NCI-H2081 (cell line): ENCODE data around the gene KRTAP5-3.
"Not testable (repeated sequence)": the region's sequence is repeated elsewhere in the genome, so short reads cannot be mapped to it uniquely, and the experiment has no call there.

Source experiments
- DNase-seq, 2 experiments: peaks; one replicate each; lab custom pipeline; 2025; lab: John Stamatoyannopoulos, UW

The KRTAP5-3 gene

GRCh38 chr11:1582909-1583308 is 25.4 kb downstream of the KRTAP5-3 start:
- DNase-seq = not testable (repeated sequence)

GRCh38 chr11:1581976-1582375 is 26.3 kb downstream of the KRTAP5-3 start:
- DNase-seq = no peak

GRCh38 chr11:1576825-1577224 is 31.4 kb downstream of the KRTAP5-3 start:
- no peak for DNase-seq

DNA sequence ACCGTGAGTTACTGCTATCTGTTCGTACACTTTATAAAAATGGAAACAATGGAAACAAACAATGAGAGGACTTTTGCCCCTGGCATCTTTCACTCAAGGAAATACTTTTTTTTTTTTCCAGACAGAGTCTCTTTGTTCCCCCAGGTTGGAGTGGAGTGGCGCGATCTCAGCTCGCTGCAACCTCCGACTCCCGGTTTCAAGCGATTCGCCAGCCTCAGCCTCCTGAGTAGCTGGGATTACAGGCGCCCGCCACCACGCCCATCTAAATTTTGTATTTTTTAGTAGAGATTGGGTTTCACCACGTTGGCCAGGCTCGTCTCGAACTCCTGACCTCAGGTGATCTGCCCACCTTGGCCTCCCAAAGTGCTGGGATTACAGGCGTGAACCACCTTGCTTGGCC is 32.5 kb downstream of the KRTAP5-3 start:
- not testable (repeated sequence) for DNase-seq

DNA sequence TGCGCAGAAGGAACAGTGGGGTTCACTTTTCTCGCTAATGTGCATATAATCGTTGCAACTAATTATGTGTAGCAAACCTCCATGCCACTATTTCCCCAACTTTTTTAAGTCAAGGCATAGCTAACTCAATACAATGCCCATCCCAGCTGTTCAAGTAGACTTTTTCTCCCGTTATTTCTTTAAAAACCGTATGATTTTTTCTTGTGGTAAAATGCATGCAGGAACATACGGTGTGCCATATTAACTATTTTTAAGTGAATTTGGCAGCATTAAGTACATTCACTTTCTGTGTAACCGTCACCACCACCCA is 33.4 kb downstream of the KRTAP5-3 start:
- no peak for DNase-seq

DNA sequence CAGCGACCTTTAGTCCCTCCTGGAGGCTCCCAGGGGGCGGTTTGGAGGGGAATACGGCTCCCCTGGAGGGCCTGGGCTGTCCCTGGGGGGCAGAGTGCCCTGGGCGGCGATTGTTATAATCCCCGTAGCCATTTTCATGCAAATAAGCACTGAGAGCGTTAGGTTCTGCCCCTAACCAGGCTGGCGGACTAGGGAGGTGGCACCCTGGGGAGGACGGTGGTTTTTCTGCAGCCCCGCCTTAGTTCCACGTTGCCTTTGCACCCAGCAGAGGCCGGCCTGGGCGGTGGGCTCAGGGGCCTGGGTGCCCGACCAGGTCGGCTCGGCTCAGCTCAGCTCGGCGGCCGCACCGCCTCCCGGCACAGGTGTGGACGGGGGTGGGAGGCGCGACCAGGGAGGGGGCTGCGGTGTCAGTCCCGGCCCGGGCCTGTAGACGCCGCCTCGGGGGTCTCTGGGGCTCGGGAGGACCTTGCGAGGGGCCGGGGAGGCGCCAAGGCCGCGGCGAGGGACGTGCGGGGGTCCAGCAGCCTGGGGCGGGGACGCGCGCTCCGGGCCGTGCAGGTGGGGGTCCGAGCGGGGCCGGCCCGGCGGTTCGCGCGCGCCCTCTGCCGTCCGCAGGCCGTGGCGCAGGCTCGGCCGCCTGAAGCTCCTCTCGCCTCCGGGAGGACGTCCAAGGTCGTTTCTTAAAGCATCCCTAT is 33.9 kb downstream of the KRTAP5-3 start:
- peak; percentile 43 to 79 for DNase-seq

- peak in 1 of 2 experiments; percentile 61 for DNase-seq
These were observed 34.4 kb downstream of the KRTAP5-3 start for GRCh38 chr11:1573903-1574237.

DNA sequence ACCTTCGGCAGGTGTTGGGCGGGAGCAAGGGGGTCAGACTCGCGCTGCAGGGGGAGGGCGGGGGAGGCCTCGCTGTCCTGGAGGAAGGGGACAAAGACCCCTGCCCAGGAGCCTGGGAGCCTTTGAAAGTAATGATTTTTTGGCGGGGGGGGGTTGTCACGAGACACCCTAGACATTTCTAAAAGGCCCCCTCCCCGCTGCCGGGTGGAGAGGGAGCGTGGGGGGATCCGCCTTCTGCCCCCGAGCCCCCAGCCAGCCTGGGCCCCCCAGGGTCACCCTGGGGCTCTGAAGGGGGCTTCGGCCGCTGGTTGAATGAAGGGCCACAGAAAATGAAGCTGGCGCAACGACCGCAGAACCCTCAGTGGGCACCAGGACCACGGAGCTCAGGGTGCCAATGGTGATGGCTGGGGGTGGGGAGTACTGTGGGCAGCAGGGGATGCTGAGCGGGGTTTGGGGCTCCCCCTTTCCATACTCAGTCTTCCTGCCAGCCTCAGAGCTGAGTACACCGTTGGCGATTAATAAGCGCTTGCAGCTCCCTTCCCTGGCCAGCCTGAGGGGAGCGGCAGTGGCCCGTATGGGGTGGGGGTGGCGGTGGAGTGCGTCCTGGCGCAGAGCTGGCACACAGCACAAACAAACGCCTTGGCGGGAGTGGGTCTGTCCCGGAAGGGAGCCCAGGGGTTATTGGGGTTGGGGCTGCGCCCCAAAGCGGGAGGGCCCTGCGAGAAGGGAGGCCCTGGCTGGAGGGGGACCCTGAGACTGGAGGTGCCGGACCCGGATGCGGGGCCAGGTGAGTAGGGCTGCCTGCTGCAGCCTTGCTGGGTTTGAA is 35.0 kb downstream of the KRTAP5-3 start:
- peak; percentile 58 to 67 for DNase-seq

- peak; percentile 88 to 91 for DNase-seq
These were observed 35.8 kb downstream of the KRTAP5-3 start, which contains the start of gene DUSP8 for GRCh38 chr11:1572197-1573076. TSS of gene DUSP8 (minus strand) at chr11:1572271. CDS start at chr11:1565826, 6,445 bp downstream.

GRCh38 chr11:1571760-1572196 is 36.5 kb downstream of the KRTAP5-3 start:
- no peak for DNase-seq

- peak; percentile 43 to 57 for DNase-seq
These were observed 37.1 kb downstream of the KRTAP5-3 start for GRCh38 chr11:1570896-1571759.

- no peak for DNase-seq
These were observed 37.8 kb downstream of the KRTAP5-3 start for GRCh38 chr11:1570531-1570895.

GRCh38 chr11:1570001-1570453 is 38.2 kb downstream of the KRTAP5-3 start:
- DNase-seq = no peak

DNA sequence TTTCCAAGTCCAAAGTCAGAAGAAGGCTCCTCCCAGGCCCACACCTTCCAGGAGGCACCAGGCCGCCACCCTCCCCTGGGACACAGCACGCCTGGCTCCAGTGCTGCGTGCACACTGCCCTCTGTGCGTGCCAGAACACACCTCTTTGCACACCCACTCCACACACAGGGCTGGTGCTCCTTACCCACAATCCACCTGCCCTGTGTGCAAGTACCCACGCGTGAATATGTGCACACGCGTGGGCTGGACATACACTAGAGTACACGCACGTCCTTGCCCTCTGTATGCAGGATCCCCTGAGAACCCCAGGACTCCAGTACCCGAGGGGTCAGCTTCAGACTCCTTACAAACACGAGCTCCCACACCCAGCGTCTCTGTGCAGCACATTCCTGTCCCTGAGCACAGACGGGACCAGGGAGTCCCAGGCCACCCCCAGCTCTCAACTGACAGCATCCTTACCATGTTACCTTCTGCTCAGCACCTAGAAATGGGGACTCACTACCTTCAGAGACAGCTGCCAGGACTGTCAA is 38.9 kb downstream of the KRTAP5-3 start:
- no peak for DNase-seq

DNA sequence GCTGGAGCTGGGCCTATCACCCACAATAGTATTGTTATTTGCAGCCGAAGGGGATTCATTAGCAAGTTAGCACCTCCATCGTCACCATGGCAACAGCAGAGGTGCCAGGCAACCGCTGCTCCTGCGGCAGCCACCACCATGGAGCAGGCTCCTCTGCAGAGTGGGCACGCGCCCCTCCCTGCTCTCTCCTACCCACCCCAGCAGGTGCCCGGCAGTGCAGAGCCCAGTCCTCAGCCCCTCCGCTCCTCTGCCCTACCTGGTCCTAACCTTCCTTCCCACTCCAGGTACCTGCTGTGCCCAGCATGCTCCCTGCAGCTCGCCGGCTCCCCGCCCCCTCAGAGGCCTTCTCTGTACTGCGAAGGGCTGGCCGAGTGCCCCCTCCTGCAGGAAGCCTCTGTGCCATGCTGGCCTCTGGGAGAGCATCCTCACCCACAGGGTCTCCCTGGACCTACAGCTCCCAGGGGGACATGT is 39.8 kb downstream of the KRTAP5-3 start:
- DNase-seq = peak; percentile 14 to 48

DNA sequence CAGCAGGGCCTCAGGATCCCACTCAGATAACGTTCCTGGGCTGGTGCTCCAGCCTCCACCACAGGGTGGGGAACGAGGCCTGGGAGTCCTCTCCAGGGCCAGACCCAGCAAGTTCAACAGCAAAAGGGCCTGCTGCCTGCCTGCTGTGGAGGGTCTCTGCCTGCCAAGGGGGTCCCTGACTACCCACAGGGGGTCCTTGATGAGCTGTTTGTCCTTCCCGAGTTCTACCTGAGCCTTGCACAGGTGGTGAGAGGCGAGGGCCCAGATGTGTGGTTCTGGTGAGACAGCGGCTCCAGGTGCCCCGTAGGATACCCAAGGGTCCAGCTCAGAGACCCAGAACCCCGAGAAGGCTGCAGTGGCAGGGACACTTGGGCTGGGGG is 40.6 kb downstream of the KRTAP5-3 start:
- DNase-seq = no peak

GRCh38 chr11:1567052-1567720 is 41.1 kb downstream of the KRTAP5-3 start:
- DNase-seq = no peak

GRCh38 chr11:1566381-1567051 is 41.7 kb downstream of the KRTAP5-3 start:
- DNase-seq = no peak

- DNase-seq = no peak
These were observed 42.4 kb downstream of the KRTAP5-3 start for GRCh38 chr11:1565904-1566247.
